OCI-LY7 (cell line): ENCODE data around the gene PLXDC1. TPM values are rescaled to one million over a fixed set of nuclear protein-coding genes. Genes with fewer than 3 reads are reported as not detected.

Experiments
- BruUV-seq: library from RNA; stranded (reverse); fragments of 400-500 nt; replicated peaks from 2 replicates; lab custom pipeline; 2021; lab: Mats Ljungman, UMichigan
- CTCF ChIA-PET: fragments of 300-600 bp; sonication (Branson Sonifier 250); formaldehyde crosslinking; loops from one replicate; lab custom pipeline; 2022; ENCODE audit warnings: antibody characterized with exemption; ENCODE audit not compliant: unreplicated experiment; lab: Charles Lee
- POLR2A ChIA-PET: fragments of 300-600 bp; sonication (Branson Sonifier 250); formaldehyde crosslinking; loops from one replicate; lab custom pipeline; 2022; ENCODE audit warnings: antibody characterized with exemption; lab: Charles Lee
- DNase-seq: peaks from one replicate; pipeline ENCODE4 v3.0.0-alpha.2; 2015; ENCODE audit warnings: low spot score
- H2AFZ ChIP-seq: fragments of 200-600 bp; sonication (generic), shearing (Covaris generic); 2 replicates; pipeline ENCODE4 v1.6.1; 2014; ENCODE audit warnings: mild to moderate bottlenecking, antibody characterized with exemption, low read length, moderate library complexity
- H3K27ac ChIP-seq: fragments of 200-600 bp; sonication (generic); 2 replicates; pipeline ENCODE4 v1.5.1; 2014; ENCODE audit warnings: mixed run types, low read depth, mild to moderate bottlenecking, moderate library complexity, low read length, inconsistent platforms; ENCODE audit not compliant: poor library complexity, severe bottlenecking
- H3K36me3 ChIP-seq: fragments of 200-600 bp; sonication (generic); 2 replicates; pipeline ENCODE4 v1.6.1; 2014; ENCODE audit warnings: mild to moderate bottlenecking, antibody characterized with exemption, low read length, moderate library complexity, mixed read lengths; ENCODE audit not compliant: insufficient read depth
- H3K4me1 ChIP-seq: fragments of 200-600 bp; sonication (generic); 2 replicates; pipeline ENCODE4 v1.5.1; 2014; ENCODE audit warnings: mild to moderate bottlenecking, low read length; ENCODE audit not compliant: insufficient read depth, poor library complexity, severe bottlenecking
- H3K4me2 ChIP-seq: fragments of 200-600 bp; sonication (generic); 2 replicates; pipeline ENCODE4 v1.6.1; 2014; ENCODE audit warnings: mild to moderate bottlenecking, low read length
- H3K4me3 ChIP-seq: fragments of 200-600 bp; sonication (generic); 2 replicates; pipeline ENCODE4 v1.5.1; 2014; ENCODE audit warnings: mild to moderate bottlenecking, low read depth, low read length; ENCODE audit not compliant: poor library complexity, severe bottlenecking
- H3K79me2 ChIP-seq: fragments of 200-600 bp; sonication (generic); 2 replicates; pipeline ENCODE4 v1.6.1; 2016; ENCODE audit warnings: low read depth, mild to moderate bottlenecking, low read length, moderate library complexity, mixed read lengths; ENCODE audit not compliant: insufficient read depth
- H3K9me2 ChIP-seq: fragments of 200-600 bp; sonication (generic); 2 replicates; pipeline ENCODE4 v1.6.1; 2016; ENCODE audit warnings: mild to moderate bottlenecking, low read length, mixed read lengths; ENCODE audit not compliant: insufficient read depth
- H3K9me3 ChIP-seq: fragments of 200-600 bp; sonication (generic); 2 replicates; pipeline ENCODE4 v1.6.1; 2014; ENCODE audit warnings: mild to moderate bottlenecking, mixed run types, low read length, mixed read lengths
- H4K20me1 ChIP-seq: fragments of 200-600 bp; sonication (generic); 2 replicates; pipeline ENCODE4 v1.6.1; 2014; ENCODE audit warnings: mild to moderate bottlenecking, antibody characterized with exemption, low read length, moderate library complexity, mixed read lengths; ENCODE audit not compliant: insufficient read depth
- EZH2phosphoT487 ChIP-seq: fragments of 200-600 bp; sonication (generic); IDR thresholded peaks from 2 replicates; pipeline ENCODE4 v1.6.1; 2018; ENCODE audit warnings: low read depth, borderline replicate concordance, mild to moderate bottlenecking, mixed run types, antibody characterized with exemption, low read length, moderate library complexity, mixed read lengths
- intact Hi-C: fragments of 100-400 bp; cut with micrococcal nuclease; formaldehyde crosslinking; loops from one replicate; pipeline ENCODE4 v1.10.0; 2022; ENCODE audit not compliant: unreplicated experiment
- total RNA-seq, 2 experiments: library from RNA; depleted of rRNA in 1 of 2; stranded (reverse); fragments of >200 nt in 1 of 2; shearing (Covaris generic) in 1 of 2; gene quantifications; 2 replicates each; pipeline ENCODE4 v1.2.3, GENCODE V29; 2014 to 2022
- TF ChIP-seq, protein P1 (sequence below): fragments of 200-600 bp; sonication (generic); conservative IDR thresholded peaks from 2 replicates; pipeline ENCODE4 v1.5.1; 2014; ENCODE audit warnings: mild to moderate bottlenecking, antibody characterized with exemption, low read length, moderate library complexity, mixed read lengths

The PLXDC1 gene
- total RNA-seq, 2 experiments from 2014 or later, result 0.13 to 0.67 TPM

GRCh38 chr17:39156491-39156890, 5.1 kb upstream of the PLXDC1 start:
- intact Hi-C loops, result loop anchor here (10.0 kb wide), 1 partner anchor 62 kb away; no protein-coding TSS in a partner anchor
- no TSS peak for BruUV-seq
- no peak overlapping the region for H3K4me2 ChIP-seq
- H3K27ac ChIP-seq, result no peak overlapping the region
- H3K79me2 ChIP-seq, result no peaks in the 10 kb centered on the region
- H3K4me3 ChIP-seq, result no peak overlapping the region
- no peaks in the 10 kb centered on the region for H3K9me3 ChIP-seq
- H2AFZ ChIP-seq, result no peak overlapping the region
- CTCF ChIA-PET, result interaction anchor here (0.9 kb wide), 1 partner anchor 8 kb away, joined by 3 read pairs; no protein-coding TSS in a partner anchor
- H3K36me3 ChIP-seq, result no peaks in the 10 kb centered on the region
- DNase-seq, result no peak
- no peak for TF ChIP-seq EZH2phosphoT487
- TF ChIP-seq, protein P1, sequence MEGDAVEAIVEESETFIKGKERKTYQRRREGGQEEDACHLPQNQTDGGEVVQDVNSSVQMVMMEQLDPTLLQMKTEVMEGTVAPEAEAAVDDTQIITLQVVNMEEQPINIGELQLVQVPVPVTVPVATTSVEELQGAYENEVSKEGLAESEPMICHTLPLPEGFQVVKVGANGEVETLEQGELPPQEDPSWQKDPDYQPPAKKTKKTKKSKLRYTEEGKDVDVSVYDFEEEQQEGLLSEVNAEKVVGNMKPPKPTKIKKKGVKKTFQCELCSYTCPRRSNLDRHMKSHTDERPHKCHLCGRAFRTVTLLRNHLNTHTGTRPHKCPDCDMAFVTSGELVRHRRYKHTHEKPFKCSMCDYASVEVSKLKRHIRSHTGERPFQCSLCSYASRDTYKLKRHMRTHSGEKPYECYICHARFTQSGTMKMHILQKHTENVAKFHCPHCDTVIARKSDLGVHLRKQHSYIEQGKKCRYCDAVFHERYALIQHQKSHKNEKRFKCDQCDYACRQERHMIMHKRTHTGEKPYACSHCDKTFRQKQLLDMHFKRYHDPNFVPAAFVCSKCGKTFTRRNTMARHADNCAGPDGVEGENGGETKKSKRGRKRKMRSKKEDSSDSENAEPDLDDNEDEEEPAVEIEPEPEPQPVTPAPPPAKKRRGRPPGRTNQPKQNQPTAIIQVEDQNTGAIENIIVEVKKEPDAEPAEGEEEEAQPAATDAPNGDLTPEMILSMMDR, result no peak
- H4K20me1 ChIP-seq, result no peaks in the 10 kb centered on the region
- POLR2A ChIA-PET, result no interaction called here
- H3K9me2 ChIP-seq, result no peaks in the 10 kb centered on the region
- peaks cover 11% of the 10 kb centered on the region for H3K4me1 ChIP-seq

GRCh38 chr17:39155654-39156053, 4.2 kb upstream of the PLXDC1 start:
- Histone ChIP-seq H4K20me1 (no peaks in the 10 kb centered on the region), H3K4me2 (no peak overlapping the region), H3K79me2 (no peaks in the 10 kb centered on the region), H3K4me3 (no peak overlapping the region), H3K27ac (no peak overlapping the region), H3K9me3 (no peaks in the 10 kb centered on the region), H2AFZ (no peak overlapping the region), H3K9me2 (no peaks in the 10 kb centered on the region), H3K36me3 (no peaks in the 10 kb centered on the region), H3K4me1 (peaks cover 11% of the 10 kb centered on the region)
- CTCF ChIA-PET, result no interaction called here
- TF ChIP-seq EZH2phosphoT487, result no peak
- TF ChIP-seq, protein P1, result no peak
- POLR2A ChIA-PET, result no interaction called here
- DNase-seq, result no peak
- no TSS peak for BruUV-seq
- intact Hi-C loops, result loop anchor here (10.0 kb wide), 1 partner anchor 61 kb away; no protein-coding TSS in a partner anchor

DNA sequence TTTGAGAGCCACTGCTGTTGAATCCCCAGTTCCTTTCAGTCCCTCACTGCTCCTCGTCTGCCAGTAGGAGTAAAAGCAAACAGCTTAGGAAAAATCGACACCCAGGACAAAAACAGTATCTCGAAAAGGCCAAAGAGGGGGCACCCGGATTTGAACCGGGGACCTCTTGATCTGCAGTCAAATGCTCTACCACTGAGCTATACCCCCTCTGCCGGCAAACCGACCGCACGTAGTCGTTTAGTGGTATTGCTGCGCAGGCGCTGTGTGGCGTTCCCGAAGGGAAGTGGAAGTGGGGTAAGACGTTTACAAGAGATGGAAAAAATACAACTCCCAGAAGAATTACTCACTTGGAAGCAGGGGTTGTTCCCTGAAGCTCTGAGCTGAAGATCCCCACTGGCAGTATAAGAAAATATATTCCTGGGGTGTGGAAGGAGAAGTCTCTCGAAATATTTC, 2.2 kb upstream of the PLXDC1 start:
- Histone ChIP-seq H3K36me3 (no peaks in the 10 kb centered on the region), H3K27ac (peak overlapping the region; percentile 65), H4K20me1 (no peaks in the 10 kb centered on the region), H3K9me3 (no peaks in the 10 kb centered on the region), H3K4me1 (peaks cover 11% of the 10 kb centered on the region), H3K79me2 (no peaks in the 10 kb centered on the region), H3K9me2 (no peaks in the 10 kb centered on the region), H3K4me2 (peak overlapping the region; percentile 94), H3K4me3 (peak overlapping the region; percentile 76), H2AFZ (peak overlapping the region; percentile 76; the same call in 1 of the 2 replicates)
- ChIA-PET CTCF (interaction anchor here (0.6 to 3.0 kb wide), 12 partner anchors 11 to 795 kb away, joined by 3 to 18 read pairs (median 3); partner anchors contain the start of gene LASP1), POLR2A (interaction anchor here (0.7 to 2.3 kb wide), 12 partner anchors 9 to 465 kb away, joined by 3 to 8 read pairs (median 3); partner anchors contain the start of gene RPL19)
- DNase-seq, result peak; percentile 85
- no TSS peak for BruUV-seq
- intact Hi-C loops, result loop anchor here (1.0 to 10.0 kb wide), 8 partner anchors 21 to 401 kb away; partner anchors contain the start of genes PSMB3 and RPL19
- no peak for TF ChIP-seq EZH2phosphoT487
- TF ChIP-seq, protein P1, result no peak
